Measurements from ENCODE around the gene FGD4. TPM values are rescaled to one million over a fixed set of nuclear protein-coding genes. Genes with fewer than 3 reads are reported as not detected.

Gene FGD4
- total and polyA plus RNA-seq, 9 of the 15 experiments (the other 6 are each of a cell fraction or from before 2014, with no cell fraction given), result 0.05 to 0.51 (median 0.27) TPM

GRCh38 chr12:32431025-32431424, 31.7 kb downstream of the FGD4 start:
- H2AFZ ChIP-seq (ENCODE audit: low read depth, low read length), result no peak overlapping the region
- DNase-seq (ENCODE audit: extremely low read depth in 1 of 4, low spot score in 3 of 4) (no peak), FAIRE-seq (no peak), ATAC-seq (no peak)
- no peaks in the 10 kb centered on the region for H3K79me2 ChIP-seq (ENCODE audit: control insufficient read depth, insufficient read depth, low read length)
- TF ChIP-seq NR0B1 (IDR thresholded peaks at IDR 0.05; ENCODE audit: partially characterized antibody), result no peak
- no peak for TF ChIP-seq ZMIZ1 (IDR thresholded peaks at IDR 0.05; ENCODE audit: low read depth in 2 of 2, low read length in 2 of 2)
- TF ChIP-seq GATAD2A (IDR thresholded peaks at IDR 0.05), result no peak
- TF ChIP-seq NFE2L1 (tag; IDR thresholded peaks at IDR 0.05; ENCODE audit: borderline replicate concordance, low read depth), result no peak
- TF ChIP-seq TARDBP (IDR thresholded peaks at IDR 0.05), result no peak
- TF ChIP-seq PHB (CRISPR knock-in tag; IDR thresholded peaks at IDR 0.05), result no peak
- TF ChIP-seq RNF2 (IDR thresholded peaks at IDR 0.05), result no peak
- TF ChIP-seq SRF (CRISPR knock-in tag; IDR thresholded peaks at IDR 0.05), result no peak
- no peak for TF ChIP-seq NFYB (IDR thresholded peaks at IDR 0.05; ENCODE audit: extremely low read depth, insufficient read length)
- TF ChIP-seq SMARCC2 (IDR thresholded peaks at IDR 0.05; ENCODE audit: low read depth), result no peak
- no peak for TF ChIP-seq SETDB1 (IDR thresholded peaks at IDR 0.05; ENCODE audit: low read length)
- TF ChIP-seq MAZ (CRISPR knock-in tag; conservative IDR thresholded peaks at IDR 0.05 in 1 of 2, IDR thresholded peaks at IDR 0.05 in 1 of 2), result no peak
- no peak for TF ChIP-seq PRPF4 (IDR thresholded peaks at IDR 0.05; ENCODE audit: insufficient read depth, low read depth, low read length, poor library complexity, severe bottlenecking)
- no peak overlapping the region for H3K27ac ChIP-seq (ENCODE audit: extremely low read depth, low read depth, low read length)
- no TSS peak for BruUV-seq (replicated peaks)
- H3K4me1 ChIP-seq (replicated peaks in 1 of 2; ENCODE audit: control insufficient read depth in 2 of 2, insufficient read depth in 2 of 2, low read length in 2 of 2), result no peaks in the 10 kb centered on the region
- no peaks in the 10 kb centered on the region for H3K9me1 ChIP-seq (ENCODE audit: control insufficient read depth, insufficient read depth, low read length)
- WGBS (ENCODE audit: insufficient coverage, low coverage, missing lambda C conversion rate), result 9% methylated on average over 6 of the region's 6 CpGs
- no peaks in the 10 kb centered on the region for H4K20me1 ChIP-seq (replicated peaks; ENCODE audit: control insufficient read depth, insufficient read depth, low read length)
- H3K9ac ChIP-seq (ENCODE audit: insufficient read depth in 1 of 2, low read depth in 2 of 2, low read length in 2 of 2), result no peak overlapping the region
- H3K36me3 ChIP-seq (ENCODE audit: control insufficient read depth, insufficient read depth, low read length), result no peaks in the 10 kb centered on the region
- H3K9me3 ChIP-seq (replicated peaks; ENCODE audit: control insufficient read depth, insufficient read depth, low read depth, low read length), result no peaks in the 10 kb centered on the region
- H3K4me2 ChIP-seq (ENCODE audit: insufficient read depth, low read length), result no peak overlapping the region
- H3K4me3 ChIP-seq, result no peak overlapping the region
- intact Hi-C loops (cut with micrococcal nuclease) (no loop called here), in situ Hi-C loops (cut with MboI) (no loop called here)
- H3K27me3 ChIP-seq (ENCODE audit: control insufficient read depth in 2 of 2, insufficient read depth in 2 of 2, low read length in 2 of 2), result peaks cover 9 to 14% of the 10 kb centered on the region in 2 experiments; a peak in 3 of 5 replicates
- ChIA-PET CTCF (ENCODE audit: low intra/inter-chr PET ratio) (no interaction called here), POLR2A (no interaction called here)

All from K562 (cell line).